GM18511 (cell line): ENCODE data around the gene NOS1.
"Not testable (repeated sequence)": the region's sequence is repeated elsewhere in the genome, so short reads cannot be mapped to it uniquely, and the experiment has no call there.

Experiments used
- ATAC-seq: cut with Tn5 transposase; IDR thresholded peaks from one replicate; pipeline ENCODE4 v1.9.1; 2021; ENCODE audit warnings: mild to moderate bottlenecking, moderate library complexity; ENCODE audit not compliant: unreplicated experiment

NOS1 gene

DNA sequence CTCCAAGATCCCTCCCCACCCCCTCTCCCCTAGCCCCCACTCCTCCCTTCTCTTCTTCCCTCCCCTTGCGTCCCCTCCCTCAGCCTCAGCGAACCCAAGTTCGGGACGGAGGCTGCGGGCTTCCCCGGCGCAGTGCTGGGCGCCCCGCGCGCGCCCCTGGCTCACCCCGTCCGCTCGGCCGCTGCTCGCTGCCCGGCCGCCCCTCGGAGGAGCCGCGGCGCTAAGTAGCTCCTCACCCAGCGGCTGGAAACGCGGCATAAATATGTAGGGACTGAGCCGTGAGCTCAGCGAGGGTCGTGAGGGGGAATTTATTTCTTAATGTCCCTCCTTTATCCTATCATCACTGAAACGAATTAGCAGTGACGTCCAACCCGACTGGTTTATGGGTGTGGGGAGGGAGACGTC, at the start of gene NOS1:
Gene NOS1, minus strand, starts transcription at position 280 of the 405 bp plus-strand sequence. CDS start 30,557 bp downstream, outside the sequence.
- no peak for ATAC-seq

DNA sequence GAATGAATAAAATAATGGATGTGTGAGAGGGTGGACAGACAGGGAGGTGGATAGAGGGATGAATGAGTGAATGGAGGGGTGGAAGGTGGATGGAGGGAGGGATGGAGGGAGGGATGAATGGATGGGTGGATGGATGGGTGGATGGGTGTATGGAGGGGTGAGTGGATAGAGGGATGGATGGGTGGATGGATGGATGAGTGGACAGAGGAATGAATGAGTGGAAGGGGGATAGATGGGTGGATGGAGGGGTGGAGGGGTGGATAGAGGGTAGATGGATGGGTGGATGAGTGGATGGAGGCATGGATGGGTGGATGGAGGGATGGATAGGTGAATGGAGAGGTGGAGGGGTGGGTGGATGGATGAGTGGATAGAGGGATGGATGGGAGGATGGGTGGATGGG, 47.9 kb upstream of the NOS1 start:
- no peak for ATAC-seq

DNA sequence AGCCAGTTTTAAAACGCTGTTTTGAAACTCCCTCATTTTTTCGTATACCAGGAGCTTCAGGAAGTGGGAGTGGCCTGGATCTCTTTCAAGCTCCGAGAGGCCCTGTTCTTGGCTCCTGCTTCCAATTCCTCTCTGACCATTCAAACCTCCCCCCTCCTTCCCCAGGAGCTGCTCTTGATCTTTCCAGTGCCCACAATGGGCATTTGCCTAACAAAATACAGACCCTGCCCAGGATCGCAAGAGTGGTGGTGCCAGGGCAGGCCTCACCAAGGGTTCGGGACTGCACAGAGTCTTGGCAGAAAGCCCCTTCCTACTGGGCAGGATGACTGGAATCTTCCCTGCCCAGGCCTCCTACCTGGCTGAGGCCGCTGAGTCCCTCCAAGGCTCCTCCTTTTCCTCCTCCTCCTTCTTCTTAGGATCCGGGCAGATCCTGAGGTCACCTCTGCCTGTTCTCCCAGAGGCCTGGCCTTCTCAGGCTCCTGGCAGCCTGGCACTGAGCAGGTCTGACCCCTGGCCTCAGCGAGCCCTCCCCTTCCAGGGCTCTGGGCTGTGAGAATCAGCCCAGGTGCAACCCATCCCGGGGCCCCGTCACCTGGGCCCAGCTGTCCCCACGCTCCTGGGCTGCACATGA, 46.9 kb upstream of the NOS1 start:
- no peak for ATAC-seq

DNA sequence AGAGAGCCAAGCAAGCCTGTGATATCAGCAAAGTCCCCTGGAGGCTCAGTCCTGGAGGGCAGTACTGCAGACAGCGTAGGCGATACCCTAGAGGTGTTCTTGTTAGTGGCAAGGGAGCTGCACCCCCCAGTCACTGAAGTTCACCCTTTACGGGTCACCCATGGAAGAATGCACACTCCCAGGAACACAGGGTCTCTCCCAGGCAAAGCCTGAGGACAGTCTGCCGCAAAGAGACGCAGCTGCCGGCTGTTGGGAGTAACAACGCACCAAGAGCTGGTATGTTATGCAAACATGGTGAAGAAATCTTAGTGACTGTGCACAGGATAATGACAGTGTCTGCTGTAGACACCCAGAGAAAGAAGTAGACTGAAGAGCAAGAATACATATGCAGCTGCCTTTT, 43.5 kb upstream of the NOS1 start:
- no peak for ATAC-seq

DNA sequence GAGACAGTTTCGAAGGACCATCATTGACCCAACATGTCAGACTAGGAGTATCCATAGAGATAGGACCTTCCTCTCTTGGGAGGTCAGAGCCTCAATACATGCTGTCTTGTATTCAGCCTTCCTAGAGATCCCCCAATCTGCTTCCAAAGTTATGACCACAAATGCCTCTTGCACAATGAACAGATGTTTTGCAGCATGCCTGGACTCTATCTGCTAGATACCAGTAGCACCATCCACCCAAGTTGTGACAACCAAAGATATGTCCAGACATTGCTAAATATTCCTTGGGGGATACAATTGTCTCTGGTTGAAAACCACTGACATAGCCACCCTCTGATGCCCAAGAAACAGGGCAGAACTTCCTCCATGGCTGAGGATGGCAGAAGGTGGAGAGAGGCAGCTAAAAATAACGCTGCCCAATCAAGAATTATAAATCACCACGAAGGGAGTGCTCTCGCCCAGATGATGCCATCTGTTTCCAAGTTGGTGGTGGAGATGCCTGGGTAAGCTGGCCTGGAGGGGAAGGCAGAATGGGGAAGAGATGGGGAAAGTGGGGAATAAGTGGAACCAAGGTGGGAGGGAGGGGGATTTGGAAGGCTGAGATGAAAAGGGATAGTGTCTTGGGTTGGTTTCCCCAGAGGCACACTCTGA, 42.9 kb upstream of the NOS1 start:
- no peak for ATAC-seq

DNA sequence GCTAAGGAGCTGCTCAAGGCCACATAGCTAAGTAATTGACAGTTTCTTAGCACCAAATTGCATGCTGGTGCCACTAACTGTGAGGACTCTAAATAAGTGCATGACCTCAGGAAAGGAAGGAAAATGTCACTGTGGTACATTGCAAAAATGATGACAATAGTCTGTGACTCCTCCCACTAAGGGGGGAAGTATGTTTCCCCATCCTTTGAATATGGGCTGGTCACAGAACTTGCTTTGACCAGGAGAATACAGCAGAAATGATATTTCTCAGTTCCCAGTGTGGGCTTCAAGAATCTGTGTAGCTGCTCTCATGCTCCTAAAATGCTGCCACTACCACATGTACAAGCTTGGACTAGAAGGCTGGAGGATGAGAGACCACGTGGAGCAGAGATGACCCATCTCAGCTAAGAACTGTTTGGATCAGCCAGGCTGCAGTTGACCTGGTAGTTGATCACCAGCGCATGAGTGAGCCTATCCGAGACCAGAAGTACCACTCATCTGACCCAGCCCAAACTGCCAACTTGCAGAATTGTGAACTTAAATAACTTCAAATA, 42.2 kb upstream of the NOS1 start:
- ATAC-seq = no peak

DNA sequence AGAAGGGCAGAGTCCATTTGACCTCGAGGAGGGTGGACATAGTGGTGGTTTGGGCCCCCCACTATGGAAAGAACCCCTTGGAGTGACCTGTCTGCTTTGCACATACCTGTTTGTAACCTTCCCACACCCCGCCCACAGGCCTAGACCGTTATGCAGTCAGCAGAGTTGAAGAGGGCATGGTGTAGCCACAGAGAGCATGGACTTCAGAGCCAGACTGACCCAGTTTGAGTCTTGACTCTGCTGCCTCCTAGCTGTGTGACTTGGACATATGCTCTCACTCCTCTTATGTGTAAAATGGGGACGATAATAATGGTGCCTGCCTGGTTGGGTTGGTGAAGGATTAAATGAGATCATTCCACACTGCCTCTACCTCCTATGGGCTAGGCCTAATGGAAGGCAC, 40.9 kb upstream of the NOS1 start:
- ATAC-seq = no peak

DNA sequence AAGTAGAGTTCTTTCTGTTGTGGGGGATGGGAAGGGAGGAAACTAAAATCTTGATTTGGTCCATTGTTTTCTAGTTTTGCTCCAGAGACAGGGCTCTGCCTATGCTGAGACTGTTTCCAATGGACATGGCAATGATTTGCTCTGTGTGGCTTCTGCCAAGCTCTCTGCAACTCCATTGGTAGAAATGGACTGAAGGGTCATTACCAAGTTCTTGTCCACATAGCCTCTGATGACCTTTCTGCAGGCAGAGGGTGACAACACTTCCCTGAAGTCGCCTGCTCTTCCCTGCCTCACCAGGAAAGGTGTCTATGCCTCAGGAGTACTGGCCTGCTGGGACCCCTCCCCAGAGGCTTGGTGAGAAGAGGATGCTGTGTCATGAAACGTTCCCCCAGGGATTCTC, 39.5 kb upstream of the NOS1 start:
- no peak for ATAC-seq

DNA sequence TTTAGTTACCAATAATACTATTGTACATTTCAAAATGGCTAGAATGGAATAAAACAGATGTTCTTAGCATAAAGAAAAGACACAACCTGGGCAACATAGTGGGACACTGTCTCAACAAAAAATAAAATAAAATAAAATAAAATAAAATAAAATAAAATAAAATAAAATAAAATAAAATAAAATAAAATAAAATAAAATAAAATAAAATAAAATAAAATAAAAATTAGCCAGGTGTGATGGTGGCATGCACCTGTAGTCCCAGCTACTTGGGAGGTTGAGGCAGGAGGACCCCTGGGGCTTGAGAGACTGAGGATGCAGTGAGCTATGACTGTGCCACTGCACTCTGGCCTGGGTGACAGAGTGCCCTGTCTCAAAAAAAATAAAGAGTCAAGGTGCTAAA, 37.1 kb upstream of the NOS1 start:
- not testable (repeated sequence) for ATAC-seq

DNA sequence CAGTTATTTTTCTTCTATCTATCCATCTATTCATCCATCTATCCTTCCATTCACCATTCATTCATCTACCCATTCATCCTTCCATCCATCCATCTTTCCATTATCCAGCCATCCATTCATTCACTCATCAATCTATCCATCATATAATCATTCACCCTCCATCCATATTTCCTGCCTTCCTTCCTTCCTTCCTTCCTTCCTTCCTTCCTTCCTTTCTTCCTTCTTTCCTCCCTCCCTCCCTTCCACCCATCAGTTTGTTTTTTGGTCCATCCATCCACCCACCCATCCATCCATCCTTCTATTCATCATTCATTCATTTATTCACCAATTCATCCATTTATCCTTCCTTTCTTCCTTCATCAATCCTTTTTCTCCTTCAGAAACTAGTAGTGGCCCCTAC, 34.3 kb upstream of the NOS1 start:
- no peak for ATAC-seq

DNA sequence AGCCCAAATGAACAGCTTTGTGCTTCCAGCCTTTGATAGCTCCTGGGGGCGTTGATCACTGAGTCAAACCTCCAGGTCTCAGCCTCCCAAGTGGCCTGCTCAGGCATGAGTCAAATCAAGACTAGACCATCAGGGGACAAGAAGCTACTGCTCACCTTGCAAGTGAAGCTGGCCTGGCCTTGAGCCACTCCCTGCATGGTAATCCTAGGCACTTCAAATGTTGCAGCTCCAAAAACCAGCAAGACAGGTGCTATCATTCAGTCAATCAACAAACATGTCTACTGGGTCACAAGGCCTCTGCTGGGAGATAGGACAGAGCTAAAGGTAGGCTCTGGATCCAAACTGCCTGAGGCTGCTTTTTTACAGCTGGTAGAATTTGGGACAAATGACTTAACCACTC, 33.1 kb upstream of the NOS1 start:
- ATAC-seq = no peak

DNA sequence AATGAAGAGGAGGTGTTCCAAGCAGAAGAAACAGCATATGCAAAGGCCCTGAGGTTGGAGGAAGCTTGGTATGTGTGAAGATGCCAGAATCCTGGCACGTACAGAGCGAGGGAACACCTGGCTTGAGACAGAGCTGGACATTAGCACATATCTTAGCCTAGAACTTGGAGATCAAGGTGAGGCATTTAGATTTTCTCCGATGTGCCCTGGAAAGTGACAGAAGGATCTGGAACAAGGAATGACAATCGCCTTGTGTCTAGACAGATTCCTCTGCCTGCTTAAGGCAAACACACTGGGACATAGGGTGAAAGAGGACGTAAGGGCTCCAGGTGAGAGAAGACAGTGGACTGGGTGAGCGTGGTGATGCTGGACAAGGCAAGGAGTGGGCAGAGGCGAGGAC, 32.2 kb upstream of the NOS1 start:
- no peak for ATAC-seq

DNA sequence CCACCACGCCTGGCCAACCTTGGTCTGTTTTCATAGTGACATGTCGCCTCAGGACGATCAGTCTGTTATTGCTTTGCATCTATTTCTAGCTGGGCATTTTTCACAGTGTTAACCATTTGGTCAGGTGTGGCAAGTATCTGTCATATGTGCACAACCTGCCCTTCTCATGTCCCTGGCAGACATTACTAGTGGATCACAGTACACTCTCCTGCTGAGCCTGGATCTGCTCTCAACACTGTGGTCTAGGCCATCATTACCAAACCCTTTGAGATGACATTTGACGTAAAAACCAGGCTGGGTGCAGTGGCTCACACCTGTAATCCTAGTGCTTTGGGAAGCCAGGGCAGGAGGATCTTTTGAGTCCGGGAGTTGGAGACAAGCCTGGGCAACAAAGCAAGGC, 29.4 kb upstream of the NOS1 start:
- no peak for ATAC-seq

DNA sequence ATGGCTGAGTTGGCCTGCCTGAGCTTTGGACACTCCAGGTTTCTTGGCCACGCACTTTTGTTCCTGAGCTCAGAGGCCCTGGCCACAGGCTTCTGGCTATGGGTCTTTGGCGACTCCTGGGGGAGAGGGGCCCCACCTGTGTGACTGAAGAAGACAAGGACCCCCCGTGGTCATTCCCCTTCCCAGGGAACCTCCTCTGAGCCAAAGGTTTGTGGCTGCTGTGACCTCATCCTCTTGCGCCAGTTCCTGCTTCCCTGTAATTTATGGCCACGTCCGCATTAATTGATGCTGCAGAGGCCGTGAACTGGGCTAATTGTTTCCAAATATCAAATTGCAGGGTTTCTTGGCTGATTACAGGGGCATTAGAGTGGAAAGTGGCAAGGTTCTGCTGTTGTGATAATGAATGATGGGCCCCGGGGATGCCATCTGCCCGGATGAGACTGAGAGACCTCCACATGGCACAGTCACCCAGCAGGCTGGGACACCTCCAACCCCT, 27.6 kb upstream of the NOS1 start:
- ATAC-seq = no peak

DNA sequence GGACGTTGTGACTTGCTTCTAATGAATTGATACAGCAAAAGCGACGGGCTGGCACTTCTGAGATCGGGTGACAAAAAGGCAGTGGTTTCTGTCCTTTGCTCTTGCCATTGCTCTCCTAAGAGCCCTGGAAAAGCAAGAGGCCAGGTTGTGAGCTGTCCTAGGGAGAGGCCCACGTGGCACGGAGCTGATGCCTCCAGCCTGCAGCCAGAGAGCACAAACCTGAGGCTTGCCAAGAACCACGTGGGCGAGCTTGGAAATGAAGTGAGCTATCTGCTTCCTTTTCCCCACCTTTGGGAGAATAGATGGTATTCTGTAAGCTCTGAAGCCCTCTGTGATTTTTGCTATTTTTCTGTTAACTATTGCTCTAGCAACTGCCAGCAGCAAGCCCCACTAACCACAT, 26.4 kb upstream of the NOS1 start:
- no peak for ATAC-seq

DNA sequence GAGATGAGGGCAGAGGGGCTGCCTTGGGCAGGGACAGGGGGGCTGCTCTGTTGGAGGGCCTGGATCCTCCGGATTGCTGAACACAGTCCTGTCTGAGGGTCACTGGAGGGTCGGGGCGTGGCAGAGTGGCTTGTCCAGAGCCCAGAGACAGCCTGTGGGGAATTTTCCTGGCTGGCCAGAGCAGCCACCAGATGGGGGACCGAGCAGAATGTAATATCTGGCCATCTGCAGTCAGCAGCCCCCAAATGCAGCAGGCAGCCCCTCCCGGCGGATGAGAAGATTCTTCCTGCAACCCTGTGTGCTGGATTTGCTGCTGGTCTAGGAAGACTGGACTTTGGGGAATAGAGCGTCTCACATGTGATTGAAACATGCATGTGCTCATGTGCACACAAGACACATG, 23.3 kb upstream of the NOS1 start:
- no peak for ATAC-seq

DNA sequence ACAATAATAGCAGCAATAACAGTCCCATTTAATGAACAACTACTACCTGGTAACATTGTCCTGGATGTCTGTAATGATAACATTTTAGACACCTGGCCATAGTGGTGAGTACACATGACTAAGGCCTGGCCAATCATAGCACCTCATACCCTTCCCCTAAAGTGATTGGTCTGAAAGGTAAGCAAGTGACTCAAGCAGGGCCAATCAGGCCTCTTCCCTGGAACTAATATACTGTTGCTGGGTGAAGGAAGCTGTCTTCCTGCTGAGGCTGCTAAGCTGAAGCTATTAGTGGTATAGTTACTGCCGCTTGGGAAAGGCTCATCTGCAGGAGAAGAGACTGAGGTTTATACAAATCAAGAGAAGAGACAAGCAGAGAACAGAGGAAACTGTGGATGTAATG, 18.7 kb upstream of the NOS1 start:
- no peak for ATAC-seq

DNA sequence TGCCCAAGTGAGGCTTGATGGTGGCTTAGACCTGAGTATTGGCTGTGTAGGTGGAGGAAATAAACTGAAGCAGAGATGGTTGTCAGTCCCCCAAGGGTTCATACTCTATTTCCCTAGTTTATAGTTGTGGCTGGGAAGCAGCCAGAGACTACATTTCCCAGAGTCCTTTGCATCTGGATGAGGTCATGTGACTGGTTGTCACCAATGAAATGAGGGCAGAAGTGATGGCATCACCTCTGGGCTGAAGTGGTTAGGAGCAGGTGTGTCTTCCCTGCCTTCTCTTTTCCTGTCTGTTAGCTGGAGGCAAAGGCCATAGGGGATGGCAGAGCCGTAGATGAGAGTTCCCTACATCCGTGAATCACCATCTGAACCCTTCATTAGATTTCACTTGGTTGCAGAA, 16.3 kb upstream of the NOS1 start:
- ATAC-seq = no peak

DNA sequence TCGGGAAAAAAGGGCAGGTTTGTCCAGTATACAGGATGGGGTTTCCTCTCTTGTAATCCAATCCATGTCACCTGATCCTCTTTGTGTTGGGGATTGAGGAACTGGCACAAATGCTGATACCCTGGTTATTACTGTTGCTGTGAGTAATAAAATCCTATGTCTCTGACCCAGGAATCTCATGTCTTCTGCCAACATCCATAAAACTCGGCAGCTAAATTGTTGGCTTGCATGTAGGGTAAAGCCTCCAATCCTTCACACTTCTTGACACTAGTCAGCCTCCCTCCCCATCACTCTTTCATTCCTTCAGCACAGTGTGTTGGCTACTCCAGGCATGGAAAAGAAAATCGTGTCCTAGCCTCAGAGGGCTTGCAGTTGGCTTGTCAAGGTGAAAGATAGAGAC, 9.2 kb upstream of the NOS1 start:
- no peak for ATAC-seq

DNA sequence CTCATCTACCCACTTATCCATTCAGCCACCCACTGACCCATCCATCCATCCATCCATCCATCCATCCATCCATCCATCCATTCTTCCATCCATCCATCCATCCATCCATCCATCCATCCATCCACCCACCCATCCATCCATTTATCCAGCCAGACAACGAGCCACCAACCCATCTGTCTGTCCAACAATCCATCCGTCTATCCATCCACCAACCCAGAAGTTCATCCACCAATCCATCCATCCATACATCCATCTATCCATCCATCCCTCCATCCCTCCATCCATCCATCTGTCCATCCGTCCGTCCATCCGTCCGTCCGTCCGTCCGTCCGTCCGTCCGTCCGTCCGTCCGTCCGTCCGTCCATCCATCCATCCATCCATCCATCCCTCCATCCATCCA, 8.6 kb upstream of the NOS1 start:
- not testable (repeated sequence) for ATAC-seq

DNA sequence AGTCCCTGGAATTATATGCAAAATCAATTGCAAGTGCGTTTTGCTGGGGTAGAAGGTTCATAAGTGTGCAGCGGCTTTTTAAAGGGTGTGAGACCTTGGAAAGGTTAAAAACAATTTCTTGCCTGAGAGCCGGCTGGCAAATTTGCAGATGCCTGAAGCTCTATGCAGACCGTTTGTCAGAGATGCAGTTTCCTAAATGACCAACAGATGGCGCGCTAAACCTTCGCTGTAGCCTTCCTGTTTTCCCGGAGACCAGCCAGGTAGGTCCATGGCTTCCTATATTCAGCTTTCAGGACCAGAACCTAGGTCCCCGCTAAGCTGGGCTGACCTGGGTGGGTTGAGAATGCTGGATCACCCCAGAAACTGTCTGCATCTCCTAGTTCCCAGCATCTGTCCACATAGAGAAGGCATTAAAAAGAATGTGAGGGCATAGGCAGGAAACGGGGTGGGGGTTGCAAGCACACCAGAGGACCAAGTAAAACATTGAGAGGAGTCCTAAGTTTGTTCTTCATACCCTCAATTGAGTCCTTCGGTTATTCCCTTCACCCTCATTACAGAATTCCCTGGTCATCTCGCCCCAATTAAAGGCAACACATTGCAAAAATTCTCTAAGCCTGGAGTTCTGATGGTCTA, 5.7 kb upstream of the NOS1 start:
- no peak for ATAC-seq

DNA sequence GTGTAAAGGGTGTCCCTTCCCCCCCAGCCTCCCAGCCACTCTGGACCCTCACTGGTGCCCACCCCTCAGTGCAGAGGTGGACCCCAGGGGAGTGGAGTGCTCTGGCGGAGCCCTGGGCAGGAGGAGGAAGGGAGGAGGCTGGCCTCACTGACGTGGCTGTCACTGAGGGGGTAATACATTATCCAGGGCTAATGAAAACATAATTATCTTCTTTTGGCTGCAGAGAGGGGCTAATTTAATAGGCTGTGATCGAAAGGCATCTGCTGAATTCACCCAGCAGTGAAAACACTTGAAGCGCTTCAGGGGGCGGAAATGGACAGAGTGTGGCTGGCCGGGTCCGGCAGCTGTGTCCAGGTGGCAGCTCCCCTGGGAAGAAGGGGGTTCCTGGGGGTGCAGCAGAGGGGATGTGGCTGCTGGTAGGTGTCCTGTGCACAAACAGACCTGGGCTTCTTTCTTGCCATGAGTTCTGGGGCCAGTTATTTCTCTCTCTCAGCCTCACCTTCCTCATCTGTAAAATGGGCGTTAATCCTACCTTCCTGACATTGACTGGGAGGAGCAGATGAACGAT, 3.7 kb upstream of the NOS1 start:
- no peak for ATAC-seq
